H1 (cell line): ENCODE measurements around the gene WFIKKN1. TPM values are rescaled to one million over a fixed set of nuclear protein-coding genes. Genes with fewer than 3 reads are reported as not detected.
A peak's percentile ranks its signal among the peaks of the same experiment; 100 is the strongest.

Source experiments
- GABPA ChIP-seq: IDR thresholded peaks from 2 replicates; pipeline ENCODE4 v1.6.1; 2011; ENCODE audit warnings: mild to moderate bottlenecking, low read length, moderate library complexity, borderline replicate concordance; ENCODE audit not compliant: insufficient read depth
- HDAC6 ChIP-seq: IDR thresholded peaks from one replicate; pipeline ENCODE4 v1.7.1; 2012; ENCODE audit warnings: low read depth, mild to moderate bottlenecking, inconsistent platforms, low read length, moderate library complexity
- KDM4A ChIP-seq: IDR thresholded peaks from one replicate; pipeline ENCODE4 v1.7.1; 2012; ENCODE audit warnings: low read depth, mild to moderate bottlenecking, moderate library complexity, low read length, inconsistent platforms; ENCODE audit not compliant: severe bottlenecking
- RNF2 ChIP-seq: fragments of 200-900, 300-1000 bp; sonication (generic); IDR thresholded peaks from 2 replicates; pipeline ENCODE4 v1.7.1; 2016; ENCODE audit warnings: borderline replicate concordance, low read depth, mild to moderate bottlenecking, antibody characterized with exemption, low read length; ENCODE audit not compliant: poor library complexity, severe bottlenecking; ENCODE audit errors: missing control alignments
- SAP30 ChIP-seq: fragments of 300-600 bp; sonication (generic); IDR thresholded peaks from 2 replicates; pipeline ENCODE4 v1.7.1; 2012; ENCODE audit warnings: low read length, moderate library complexity, mild to moderate bottlenecking, inconsistent platforms; ENCODE audit not compliant: insufficient read depth, insufficient replicate concordance
- SIX5 ChIP-seq: IDR thresholded peaks from 2 replicates; pipeline ENCODE4 v1.6.1; 2011; ENCODE audit warnings: mild to moderate bottlenecking, low read depth, low read length
- SRF ChIP-seq: IDR thresholded peaks from 2 replicates; pipeline ENCODE4 v1.6.1; 2011; ENCODE audit warnings: mild to moderate bottlenecking, low read depth, low read length, moderate library complexity
- ZNF274 ChIP-seq: IDR thresholded peaks from 2 replicates; pipeline ENCODE4 v1.7.0; 2012; ENCODE audit warnings: low read length, borderline replicate concordance; ENCODE audit errors: extremely low read depth
- polyA plus RNA-seq, 7 experiments: library from polyadenylated mRNA; depleted of rRNA in 3 of 7; stranded (reverse) in 5 of 7; unstranded in 2 of 7; fragments of >200 nt in 5 of 7; fragments of 200-250 nt in 2 of 7; gene quantifications; 1 replicate in 5 of 7; 2 replicates in 1 of 7; 4 replicates in 1 of 7; pipeline versions ENCODE4 v1.2.1 to v1.2.3, GENCODE V29; 2011 to 2013; ENCODE audit warnings: missing spikeins in 2 of 7, mixed read lengths in 2 of 7
- total RNA-seq: library from RNA; stranded (reverse); fragmentation: NEBNext Ultra II Directional; extraction: Animal tissue kit (Norgen Biotek cat#: 25700); gene quantifications from 2 replicates; pipeline ENCODE4 v1.2.1, GENCODE V29; 2021
- TF ChIP-seq, protein P1 (sequence below): fragments of 300-600 bp; sonication (generic); IDR thresholded peaks from 2 replicates; pipeline ENCODE4 v1.7.1; 2012; ENCODE audit warnings: low read length, moderate library complexity, mild to moderate bottlenecking, inconsistent platforms; ENCODE audit not compliant: insufficient replicate concordance

Gene WFIKKN1
- total and polyA plus RNA-seq, 2 of the 8 experiments (the other 6 are each of a cell fraction or from before 2014, with no cell fraction given) = 11.4 to 15.8 TPM

DNA sequence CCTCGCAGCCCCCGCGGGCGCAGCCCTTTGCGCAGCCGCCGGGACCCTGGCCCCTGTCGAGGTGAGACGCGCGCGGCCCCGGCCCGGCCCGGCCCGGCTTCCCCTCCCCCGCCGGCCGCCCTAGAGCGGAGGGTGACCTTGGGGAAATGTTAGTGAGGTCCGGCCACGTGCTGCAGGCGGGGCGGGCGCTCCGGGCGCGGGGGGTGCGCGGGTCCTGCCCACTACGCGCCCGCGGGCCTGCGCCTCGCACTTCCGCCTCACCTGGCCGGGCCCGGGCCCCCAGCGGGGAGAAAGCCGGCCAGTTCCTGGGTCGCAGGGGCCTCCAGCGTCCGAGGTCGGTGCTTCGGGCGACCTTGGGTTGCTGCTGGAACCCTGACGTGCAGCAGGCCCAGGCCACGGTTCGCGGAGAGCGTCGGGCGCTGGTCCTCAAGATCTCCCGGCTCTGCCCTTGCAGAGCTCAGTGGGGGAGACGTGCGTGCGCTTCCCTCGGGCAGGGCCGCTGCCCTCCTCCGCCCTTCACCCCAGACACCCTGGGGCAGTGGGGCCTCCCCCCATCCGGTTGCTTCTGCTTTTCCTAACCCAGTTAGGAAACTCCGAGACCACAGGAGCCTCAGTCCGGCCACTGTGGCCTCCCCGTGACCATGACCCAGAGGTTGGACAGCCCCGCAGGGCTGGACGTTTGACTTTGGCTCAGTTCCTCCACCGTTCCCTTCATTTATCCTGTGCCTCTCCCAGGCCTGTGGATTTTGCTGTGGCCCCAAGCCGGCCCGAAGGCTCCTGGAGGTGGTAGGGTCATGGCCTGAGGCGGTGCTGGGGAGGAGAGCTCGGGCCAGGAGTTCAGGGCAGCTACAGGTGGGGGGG lies 11.6 kb downstream of the WFIKKN1 start (continued):
- TF ChIP-seq, protein P1, sequence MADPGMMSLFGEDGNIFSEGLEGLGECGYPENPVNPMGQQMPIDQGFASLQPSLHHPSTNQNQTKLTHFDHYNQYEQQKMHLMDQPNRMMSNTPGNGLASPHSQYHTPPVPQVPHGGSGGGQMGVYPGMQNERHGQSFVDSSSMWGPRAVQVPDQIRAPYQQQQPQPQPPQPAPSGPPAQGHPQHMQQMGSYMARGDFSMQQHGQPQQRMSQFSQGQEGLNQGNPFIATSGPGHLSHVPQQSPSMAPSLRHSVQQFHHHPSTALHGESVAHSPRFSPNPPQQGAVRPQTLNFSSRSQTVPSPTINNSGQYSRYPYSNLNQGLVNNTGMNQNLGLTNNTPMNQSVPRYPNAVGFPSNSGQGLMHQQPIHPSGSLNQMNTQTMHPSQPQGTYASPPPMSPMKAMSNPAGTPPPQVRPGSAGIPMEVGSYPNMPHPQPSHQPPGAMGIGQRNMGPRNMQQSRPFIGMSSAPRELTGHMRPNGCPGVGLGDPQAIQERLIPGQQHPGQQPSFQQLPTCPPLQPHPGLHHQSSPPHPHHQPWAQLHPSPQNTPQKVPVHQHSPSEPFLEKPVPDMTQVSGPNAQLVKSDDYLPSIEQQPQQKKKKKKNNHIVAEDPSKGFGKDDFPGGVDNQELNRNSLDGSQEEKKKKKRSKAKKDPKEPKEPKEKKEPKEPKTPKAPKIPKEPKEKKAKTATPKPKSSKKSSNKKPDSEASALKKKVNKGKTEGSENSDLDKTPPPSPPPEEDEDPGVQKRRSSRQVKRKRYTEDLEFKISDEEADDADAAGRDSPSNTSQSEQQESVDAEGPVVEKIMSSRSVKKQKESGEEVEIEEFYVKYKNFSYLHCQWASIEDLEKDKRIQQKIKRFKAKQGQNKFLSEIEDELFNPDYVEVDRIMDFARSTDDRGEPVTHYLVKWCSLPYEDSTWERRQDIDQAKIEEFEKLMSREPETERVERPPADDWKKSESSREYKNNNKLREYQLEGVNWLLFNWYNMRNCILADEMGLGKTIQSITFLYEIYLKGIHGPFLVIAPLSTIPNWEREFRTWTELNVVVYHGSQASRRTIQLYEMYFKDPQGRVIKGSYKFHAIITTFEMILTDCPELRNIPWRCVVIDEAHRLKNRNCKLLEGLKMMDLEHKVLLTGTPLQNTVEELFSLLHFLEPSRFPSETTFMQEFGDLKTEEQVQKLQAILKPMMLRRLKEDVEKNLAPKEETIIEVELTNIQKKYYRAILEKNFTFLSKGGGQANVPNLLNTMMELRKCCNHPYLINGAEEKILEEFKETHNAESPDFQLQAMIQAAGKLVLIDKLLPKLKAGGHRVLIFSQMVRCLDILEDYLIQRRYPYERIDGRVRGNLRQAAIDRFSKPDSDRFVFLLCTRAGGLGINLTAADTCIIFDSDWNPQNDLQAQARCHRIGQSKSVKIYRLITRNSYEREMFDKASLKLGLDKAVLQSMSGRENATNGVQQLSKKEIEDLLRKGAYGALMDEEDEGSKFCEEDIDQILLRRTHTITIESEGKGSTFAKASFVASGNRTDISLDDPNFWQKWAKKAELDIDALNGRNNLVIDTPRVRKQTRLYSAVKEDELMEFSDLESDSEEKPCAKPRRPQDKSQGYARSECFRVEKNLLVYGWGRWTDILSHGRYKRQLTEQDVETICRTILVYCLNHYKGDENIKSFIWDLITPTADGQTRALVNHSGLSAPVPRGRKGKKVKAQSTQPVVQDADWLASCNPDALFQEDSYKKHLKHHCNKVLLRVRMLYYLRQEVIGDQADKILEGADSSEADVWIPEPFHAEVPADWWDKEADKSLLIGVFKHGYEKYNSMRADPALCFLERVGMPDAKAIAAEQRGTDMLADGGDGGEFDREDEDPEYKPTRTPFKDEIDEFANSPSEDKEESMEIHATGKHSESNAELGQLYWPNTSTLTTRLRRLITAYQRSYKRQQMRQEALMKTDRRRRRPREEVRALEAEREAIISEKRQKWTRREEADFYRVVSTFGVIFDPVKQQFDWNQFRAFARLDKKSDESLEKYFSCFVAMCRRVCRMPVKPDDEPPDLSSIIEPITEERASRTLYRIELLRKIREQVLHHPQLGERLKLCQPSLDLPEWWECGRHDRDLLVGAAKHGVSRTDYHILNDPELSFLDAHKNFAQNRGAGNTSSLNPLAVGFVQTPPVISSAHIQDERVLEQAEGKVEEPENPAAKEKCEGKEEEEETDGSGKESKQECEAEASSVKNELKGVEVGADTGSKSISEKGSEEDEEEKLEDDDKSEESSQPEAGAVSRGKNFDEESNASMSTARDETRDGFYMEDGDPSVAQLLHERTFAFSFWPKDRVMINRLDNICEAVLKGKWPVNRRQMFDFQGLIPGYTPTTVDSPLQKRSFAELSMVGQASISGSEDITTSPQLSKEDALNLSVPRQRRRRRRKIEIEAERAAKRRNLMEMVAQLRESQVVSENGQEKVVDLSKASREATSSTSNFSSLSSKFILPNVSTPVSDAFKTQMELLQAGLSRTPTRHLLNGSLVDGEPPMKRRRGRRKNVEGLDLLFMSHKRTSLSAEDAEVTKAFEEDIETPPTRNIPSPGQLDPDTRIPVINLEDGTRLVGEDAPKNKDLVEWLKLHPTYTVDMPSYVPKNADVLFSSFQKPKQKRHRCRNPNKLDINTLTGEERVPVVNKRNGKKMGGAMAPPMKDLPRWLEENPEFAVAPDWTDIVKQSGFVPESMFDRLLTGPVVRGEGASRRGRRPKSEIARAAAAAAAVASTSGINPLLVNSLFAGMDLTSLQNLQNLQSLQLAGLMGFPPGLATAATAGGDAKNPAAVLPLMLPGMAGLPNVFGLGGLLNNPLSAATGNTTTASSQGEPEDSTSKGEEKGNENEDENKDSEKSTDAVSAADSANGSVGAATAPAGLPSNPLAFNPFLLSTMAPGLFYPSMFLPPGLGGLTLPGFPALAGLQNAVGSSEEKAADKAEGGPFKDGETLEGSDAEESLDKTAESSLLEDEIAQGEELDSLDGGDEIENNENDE = no peak
- no peak for TF ChIP-seq SRF
- TF ChIP-seq SAP30 = no peak
- no peak for TF ChIP-seq SIX5
- TF ChIP-seq KDM4A = peak; percentile 25
- no peak; the same call in 1 of the 2 replicates for TF ChIP-seq GABPA
- no peak for TF ChIP-seq ZNF274
- no peak for TF ChIP-seq RNF2
- TF ChIP-seq HDAC6 = no peak
